Trophoblast cell (in vitro differentiated cells and primary cell): ENCODE measurements around the gene HSFX1. TPM values are rescaled to one million over a fixed set of nuclear protein-coding genes. Genes with fewer than 3 reads are reported as not detected.
"Not testable (repeated sequence)": the region's sequence is repeated elsewhere in the genome, so short reads cannot be mapped to it uniquely, and the experiment has no call there.

Experiments
- DNase-seq, 2 donors: peaks; one replicate each; pipeline ENCODE4 v3.0.0-alpha.2; 2016
- H2AFZ ChIP-seq: 2 replicates; pipeline ENCODE4 v1.6.1; 2013; ENCODE audit warnings: low read length, moderate library complexity, mild to moderate bottlenecking; ENCODE audit not compliant: insufficient read depth, poor library complexity
- H2AK5ac ChIP-seq: 2 replicates; pipeline ENCODE4 v1.6.1; 2013; ENCODE audit warnings: mild to moderate bottlenecking, low read length
- H2BK120ac ChIP-seq: 2 replicates; pipeline ENCODE4 v1.6.1; 2013; ENCODE audit warnings: low read length, mild to moderate bottlenecking, moderate library complexity; ENCODE audit not compliant: insufficient read depth, poor library complexity
- H2BK12ac ChIP-seq: 2 replicates; pipeline ENCODE4 v1.6.1; 2013; ENCODE audit warnings: mild to moderate bottlenecking, low read length, moderate library complexity
- H2BK5ac ChIP-seq: 2 replicates; pipeline ENCODE4 v1.6.1; 2013; ENCODE audit warnings: low read length, low read depth, moderate library complexity, mild to moderate bottlenecking; ENCODE audit not compliant: poor library complexity
- H3K14ac ChIP-seq: 2 replicates; pipeline ENCODE4 v1.6.1; 2013; ENCODE audit warnings: mild to moderate bottlenecking, low read length
- H3K18ac ChIP-seq: 2 replicates; pipeline ENCODE4 v1.6.1; 2013; ENCODE audit warnings: mild to moderate bottlenecking, low read length
- H3K23ac ChIP-seq: 2 replicates; pipeline ENCODE4 v1.6.1; 2013; ENCODE audit warnings: low read length
- H3K27ac ChIP-seq: 2 replicates; pipeline ENCODE4 v1.5.1; 2013; ENCODE audit warnings: low read depth, mild to moderate bottlenecking, inconsistent platforms, low read length, moderate library complexity
- H3K27me3 ChIP-seq: 2 replicates; pipeline ENCODE4 v1.6.1; 2013; ENCODE audit warnings: inconsistent platforms, mild to moderate bottlenecking, low read length, moderate library complexity; ENCODE audit not compliant: insufficient read depth
- H3K36me3 ChIP-seq, 2 experiments: 1 replicate in 1 of 2; 2 replicates in 1 of 2; pipeline ENCODE4 v1.6.1; 2013; ENCODE audit warnings: low read length in 2 of 2, mild to moderate bottlenecking in 2 of 2, moderate library complexity in 1 of 2; ENCODE audit not compliant: insufficient read depth in 2 of 2, control insufficient read depth in 1 of 2
- H3K4ac ChIP-seq: 2 replicates; pipeline ENCODE4 v1.6.1; 2013; ENCODE audit warnings: low read depth, mild to moderate bottlenecking, low read length, moderate library complexity
- H3K4me1 ChIP-seq, 2 experiments: 1 replicate in 1 of 2; 2 replicates in 1 of 2; pipeline ENCODE4 v1.6.1; 2013; ENCODE audit warnings: low read length in 2 of 2, mild to moderate bottlenecking in 2 of 2, moderate library complexity in 1 of 2; ENCODE audit not compliant: insufficient read depth in 2 of 2, control insufficient read depth in 1 of 2
- H3K4me2 ChIP-seq: 2 replicates; pipeline ENCODE4 v1.6.1; 2013; ENCODE audit warnings: inconsistent platforms, mild to moderate bottlenecking, low read length, moderate library complexity
- H3K4me3 ChIP-seq: 2 replicates; pipeline ENCODE4 v1.5.1; 2013; ENCODE audit warnings: mild to moderate bottlenecking, low read depth, low read length, inconsistent platforms
- H3K79me1 ChIP-seq: one replicate; pipeline ENCODE4 v1.6.1; 2013; ENCODE audit warnings: low read length
- H3K79me2 ChIP-seq: 2 replicates; pipeline ENCODE4 v1.6.1; 2013; ENCODE audit warnings: low read length, mild to moderate bottlenecking; ENCODE audit not compliant: control insufficient read depth, insufficient read depth, poor library complexity
- H3K9ac ChIP-seq: 2 replicates; pipeline ENCODE4 v1.6.1; 2013; ENCODE audit warnings: mild to moderate bottlenecking, low read length
- H3K9me3 ChIP-seq: 2 replicates; pipeline ENCODE4 v1.6.1; 2013; ENCODE audit warnings: low read depth, mild to moderate bottlenecking, control low read depth, inconsistent platforms, low read length; ENCODE audit not compliant: insufficient read depth
- H4K12ac ChIP-seq: 2 replicates; pipeline ENCODE4 v1.6.1; 2013; ENCODE audit warnings: low read depth, mild to moderate bottlenecking, low read length, moderate library complexity
- H4K8ac ChIP-seq: 2 replicates; pipeline ENCODE4 v1.6.1; 2013; ENCODE audit warnings: low read depth, mild to moderate bottlenecking, low read length, moderate library complexity
- H4K91ac ChIP-seq: one replicate; pipeline ENCODE4 v1.6.1; 2013; ENCODE audit warnings: low read depth, mild to moderate bottlenecking, low read length, moderate library complexity
- WGBS: extraction: QIAGEN DNeasy Blood & Tissue Kit; methylation state at CpG from one replicate; pipeline ENCODE4 v1.1.7; 2013; ENCODE audit warnings: missing lambda C conversion rate; ENCODE audit not compliant: insufficient read length, insufficient coverage; ENCODE audit errors: extremely low coverage; 5-methylcytosine and 5-hydroxymethylcytosine counted together
- polyA plus RNA-seq: library from polyadenylated mRNA; stranded (reverse); fragments of 200-250 nt; gene quantifications from 2 replicates; pipeline ENCODE4 v1.2.3, GENCODE V29; 2013

The HSFX1 gene, protein sequence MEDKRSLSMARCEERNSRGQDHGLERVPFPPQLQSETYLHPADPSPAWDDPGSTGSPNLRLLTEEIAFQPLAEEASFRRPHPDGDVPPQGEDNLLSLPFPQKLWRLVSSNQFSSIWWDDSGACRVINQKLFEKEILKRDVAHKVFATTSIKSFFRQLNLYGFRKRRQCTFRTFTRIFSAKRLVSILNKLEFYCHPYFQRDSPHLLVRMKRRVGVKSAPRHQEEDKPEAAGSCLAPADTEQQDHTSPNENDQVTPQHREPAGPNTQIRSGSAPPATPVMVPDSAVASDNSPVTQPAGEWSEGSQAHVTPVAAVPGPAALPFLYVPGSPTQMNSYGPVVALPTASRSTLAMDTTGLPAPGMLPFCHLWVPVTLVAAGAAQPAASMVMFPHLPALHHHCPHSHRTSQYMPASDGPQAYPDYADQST
- polyA plus RNA-seq: 0.06 and 0.22 TPM in 2 replicates

DNA sequence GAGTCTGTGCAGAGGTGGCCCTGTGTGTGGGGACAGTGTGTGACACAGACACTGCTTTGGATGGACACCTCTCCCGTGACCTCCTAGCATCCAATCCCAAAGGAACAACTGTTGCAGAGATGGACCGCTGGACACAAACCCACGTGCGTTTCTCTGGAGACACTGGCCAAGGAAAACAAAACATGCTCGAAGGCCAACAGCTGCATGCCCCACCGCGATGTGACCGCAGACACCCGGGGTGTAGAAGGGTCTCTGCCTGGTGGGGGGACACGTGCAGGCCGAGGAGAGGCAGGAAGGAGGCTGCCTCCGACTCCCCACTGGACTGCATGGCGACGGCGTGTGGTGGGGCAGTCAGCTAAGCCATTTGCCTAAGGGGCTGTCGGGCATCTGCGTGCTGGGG is at the start of gene HSFX1:
Gene HSFX1 (plus strand): TSS at position 301 of the 400 bp plus-strand sequence. CDS start 614 bp downstream, outside the sequence.
- H2AK5ac ChIP-seq, H3K4ac ChIP-seq, H2BK120ac ChIP-seq, H3K4me1 ChIP-seq, H3K9ac ChIP-seq, H4K91ac ChIP-seq, H3K79me2 ChIP-seq, H4K12ac ChIP-seq, H3K27ac ChIP-seq, H3K27me3 ChIP-seq, H3K18ac ChIP-seq, H2AFZ ChIP-seq, H3K14ac ChIP-seq, H3K9me3 ChIP-seq, H3K4me2 ChIP-seq, H3K23ac ChIP-seq, H4K8ac ChIP-seq, H2BK12ac ChIP-seq, H3K79me1 ChIP-seq, H2BK5ac ChIP-seq, DNase-seq, H3K4me3 ChIP-seq, H3K36me3 ChIP-seq: not testable (repeated sequence)
- no CpG with 5 or more reads among the region's 17 CpGs for WGBS

DNA sequence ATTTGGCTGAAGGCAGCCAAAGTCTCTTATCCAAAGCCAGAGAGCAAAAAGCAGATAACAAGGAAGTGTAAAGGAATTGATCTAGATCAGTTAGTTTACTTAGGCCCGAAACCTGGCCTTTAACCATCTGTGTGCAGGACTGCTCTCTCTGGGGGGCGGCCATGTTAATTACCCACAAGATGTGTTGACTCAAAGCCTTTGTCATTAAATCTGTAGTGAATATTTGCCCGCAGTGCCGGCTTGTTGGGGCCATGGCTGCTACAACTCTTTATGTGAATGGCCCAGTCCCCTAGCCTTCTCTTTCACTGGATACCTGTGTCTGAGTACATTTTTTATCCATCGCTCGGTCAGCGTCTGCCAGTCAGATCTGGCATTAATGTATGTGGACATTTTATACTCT is 46.6 kb upstream of the HSFX1 start:
- not testable (repeated sequence) for H4K91ac ChIP-seq, H3K4me2 ChIP-seq, H3K4me3 ChIP-seq, H3K14ac ChIP-seq, H3K9me3 ChIP-seq, H3K18ac ChIP-seq, H2BK12ac ChIP-seq, DNase-seq, H4K12ac ChIP-seq, H3K79me2 ChIP-seq, H3K4me1 ChIP-seq, H2BK5ac ChIP-seq, H3K79me1 ChIP-seq, H2BK120ac ChIP-seq, H3K23ac ChIP-seq, H2AFZ ChIP-seq, H4K8ac ChIP-seq, H3K27ac ChIP-seq, H3K36me3 ChIP-seq, H3K27me3 ChIP-seq, H2AK5ac ChIP-seq, H3K4ac ChIP-seq, H3K9ac ChIP-seq
- no CpG with 5 or more reads among the region's 7 CpGs for WGBS

DNA sequence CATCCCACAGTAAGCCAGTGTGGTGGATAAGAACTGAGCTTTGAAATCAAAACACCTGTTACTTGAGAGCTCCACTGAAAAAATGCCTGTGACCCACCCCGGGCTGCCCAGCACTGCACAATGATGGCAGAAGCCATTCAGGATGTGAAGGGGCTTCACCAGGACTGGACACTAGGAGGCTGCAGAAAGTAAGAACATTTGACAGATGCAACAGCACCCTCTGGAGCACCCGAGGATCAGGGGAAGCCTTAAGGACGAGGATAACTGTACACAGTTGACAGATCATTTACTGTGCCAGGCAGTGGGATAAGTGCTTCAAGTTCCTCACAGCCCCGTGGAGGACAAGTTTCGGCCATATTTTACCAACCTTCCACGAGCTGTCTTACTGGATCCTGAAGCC is 31.6 kb upstream of the HSFX1 start:
- not testable (repeated sequence) for H4K91ac ChIP-seq, H4K8ac ChIP-seq, H2BK12ac ChIP-seq, H3K4me3 ChIP-seq, H3K4me1 ChIP-seq, H2AK5ac ChIP-seq, H2BK5ac ChIP-seq, H2AFZ ChIP-seq, H3K14ac ChIP-seq, H3K9ac ChIP-seq, H3K79me1 ChIP-seq, H3K27me3 ChIP-seq, H3K27ac ChIP-seq, H3K36me3 ChIP-seq, H3K79me2 ChIP-seq, H3K4ac ChIP-seq, H3K23ac ChIP-seq, H4K12ac ChIP-seq, H3K18ac ChIP-seq, H3K9me3 ChIP-seq, H3K4me2 ChIP-seq, H2BK120ac ChIP-seq, DNase-seq
- WGBS: no CpG with 5 or more reads among the region's 6 CpGs

DNA sequence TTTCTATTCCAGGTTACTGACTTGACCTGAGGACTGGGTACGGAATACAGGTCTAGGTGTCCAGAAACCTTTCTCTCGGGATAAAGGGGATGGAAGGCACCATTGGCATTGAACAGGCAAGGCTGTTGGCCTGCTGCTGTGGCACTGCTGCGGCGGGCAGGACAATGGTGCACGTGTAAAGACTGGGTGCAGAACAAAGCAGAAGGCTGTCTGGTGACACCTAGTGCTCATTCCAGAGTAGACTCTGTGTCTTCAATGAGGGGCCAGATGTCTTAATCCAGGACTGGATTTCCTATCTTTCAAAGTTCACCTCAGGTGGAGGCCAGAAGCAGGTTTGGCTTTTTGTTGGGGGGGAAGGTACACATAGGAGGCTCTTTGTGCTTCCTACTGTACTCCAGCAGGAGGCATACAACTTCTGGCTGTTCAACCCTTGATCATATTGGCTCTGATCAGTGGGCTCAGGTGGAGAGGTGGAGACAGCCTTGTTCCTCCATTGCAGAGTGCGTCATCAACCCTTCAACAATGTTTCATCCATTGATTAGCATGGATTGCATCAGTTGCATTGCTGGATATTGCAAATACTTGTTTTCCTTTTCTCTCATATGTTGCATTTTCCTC is 27.4 kb upstream of the HSFX1 start:
- H3K14ac ChIP-seq, H4K91ac ChIP-seq, H3K79me2 ChIP-seq, H3K4me2 ChIP-seq, H3K23ac ChIP-seq, H3K4me1 ChIP-seq, H2BK5ac ChIP-seq, H3K4ac ChIP-seq, H3K9ac ChIP-seq, H3K4me3 ChIP-seq, H3K27ac ChIP-seq, H3K18ac ChIP-seq, DNase-seq, H2AFZ ChIP-seq, H2AK5ac ChIP-seq, H4K8ac ChIP-seq, H3K36me3 ChIP-seq, H3K79me1 ChIP-seq, H4K12ac ChIP-seq, H2BK12ac ChIP-seq, H2BK120ac ChIP-seq, H3K27me3 ChIP-seq, H3K9me3 ChIP-seq: not testable (repeated sequence)
- no CpG with 5 or more reads among the region's 6 CpGs for WGBS
